NCI-H345 treated with DMSO at 0.1 percent for 48 hours (cell line): ENCODE results near the gene ZC3HAV1L.
"Not testable (repeated sequence)": the region's sequence is repeated elsewhere in the genome, so short reads cannot be mapped to it uniquely, and the experiment has no call there.

Experiments
- DNase-seq: peaks from one replicate; lab custom pipeline; 2025; ENCODE audit not compliant: unreplicated experiment; lab: John Stamatoyannopoulos, UW

Gene ZC3HAV1L

DNA sequence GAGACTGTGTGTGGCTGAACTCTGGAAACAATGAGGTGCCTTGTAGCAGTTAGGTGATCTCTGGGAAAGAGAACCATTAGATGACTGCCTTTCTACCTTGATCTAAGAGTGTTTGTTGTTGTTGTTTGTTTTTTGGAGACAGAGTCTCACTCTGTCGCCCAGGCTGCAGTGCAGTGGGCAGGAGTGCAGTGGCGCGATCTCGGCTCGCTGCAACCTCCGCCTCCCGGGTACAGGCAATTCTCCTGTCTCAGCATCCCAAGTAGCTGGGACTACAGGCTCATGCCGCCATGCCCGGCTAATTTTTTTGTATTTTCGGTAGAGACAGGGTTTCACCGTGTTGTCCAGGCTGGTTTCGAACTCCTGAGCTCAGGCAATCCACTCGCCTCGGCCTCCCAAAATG is 18.8 kb upstream of the ZC3HAV1L start:
- not testable (repeated sequence) for DNase-seq

- no peak for DNase-seq
Measured at GRCh38 chr7:139054101-139054500, 18.3 kb upstream of the ZC3HAV1L start.

DNA sequence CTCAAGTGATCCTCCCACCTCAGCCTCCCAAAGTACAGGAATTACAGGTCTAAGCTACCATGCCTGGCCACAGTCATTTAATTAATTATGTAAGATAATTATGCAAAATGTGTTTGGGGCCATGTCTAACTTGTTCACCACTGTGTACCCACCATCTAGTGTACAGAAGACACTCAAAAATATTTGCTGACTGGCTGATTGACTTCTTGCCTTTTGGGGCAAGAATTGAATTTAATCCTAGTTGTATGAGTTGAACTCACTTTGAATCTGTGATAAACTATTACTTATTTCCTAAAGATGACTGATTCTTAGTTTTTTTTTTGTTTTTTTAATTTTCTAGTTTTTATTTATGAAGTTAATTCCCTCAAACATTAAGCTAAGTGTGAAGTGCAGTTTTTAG is 15.8 kb upstream of the ZC3HAV1L start:
- no peak for DNase-seq

DNA sequence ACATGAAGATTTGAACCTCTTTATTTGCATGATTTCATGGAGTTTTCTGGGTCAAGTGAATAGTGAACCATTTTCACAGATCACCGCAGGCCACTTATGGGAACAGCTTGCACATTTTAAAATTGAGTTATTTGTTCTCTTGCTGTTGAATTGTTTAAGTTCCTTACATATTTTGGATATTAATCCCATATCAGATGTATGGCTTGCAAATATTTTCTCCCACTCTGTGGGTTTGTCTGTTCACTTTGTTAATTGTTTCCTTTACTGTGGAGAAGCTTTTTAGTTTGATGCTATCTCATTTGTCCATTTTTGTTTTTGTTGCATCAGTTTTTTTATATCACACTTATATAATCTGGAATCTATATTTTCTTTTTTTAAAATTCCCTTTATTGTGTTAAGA is 14.1 kb upstream of the ZC3HAV1L start:
- no peak for DNase-seq

- no peak for DNase-seq
Measured at GRCh38 chr7:139049111-139049510, 13.3 kb upstream of the ZC3HAV1L start.

DNA sequence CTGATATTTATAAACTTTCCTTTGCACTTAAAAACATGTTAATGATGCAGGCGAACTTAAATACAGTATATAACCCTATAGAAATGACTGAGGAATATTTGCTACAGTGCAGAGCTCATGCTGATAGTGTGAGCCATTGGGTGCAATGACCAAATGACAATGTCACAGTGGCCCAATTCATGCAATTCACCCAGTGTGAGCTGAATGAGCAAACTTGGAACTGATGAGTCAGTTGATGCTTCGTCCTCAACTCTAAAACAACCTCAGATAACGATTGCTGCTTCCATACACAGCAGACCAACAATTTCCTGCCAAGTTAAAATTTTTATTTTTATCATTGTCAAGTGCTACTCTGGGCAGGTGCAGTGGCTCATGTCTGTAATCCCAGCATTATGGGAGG is 12.1 kb upstream of the ZC3HAV1L start:
- DNase-seq = no peak

DNA sequence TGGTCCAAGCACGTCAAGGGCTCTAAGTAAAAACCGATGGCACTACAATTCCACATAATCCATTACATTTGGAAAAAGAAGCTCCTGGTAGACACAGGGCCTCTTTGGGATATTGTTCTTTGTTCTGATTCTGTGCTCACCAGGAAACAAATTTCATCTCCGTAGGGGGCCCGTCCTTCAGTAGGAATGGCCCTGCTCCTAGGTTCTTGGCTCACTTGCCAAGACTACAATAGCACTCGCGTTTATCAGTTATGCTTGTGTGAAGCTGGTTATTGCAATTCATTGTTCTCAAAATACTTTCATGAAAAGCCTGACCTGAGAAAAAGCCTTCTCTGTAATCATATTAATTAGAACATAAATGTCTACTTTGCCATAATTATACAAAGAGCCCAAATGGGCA is 10.3 kb upstream of the ZC3HAV1L start:
- DNase-seq = peak; percentile 31

GRCh38 chr7:139044813-139045794 is 9.3 kb upstream of the ZC3HAV1L start:
- no peak for DNase-seq

- no peak for DNase-seq
Measured at GRCh38 chr7:139043823-139044812, 8.3 kb upstream of the ZC3HAV1L start.

DNA sequence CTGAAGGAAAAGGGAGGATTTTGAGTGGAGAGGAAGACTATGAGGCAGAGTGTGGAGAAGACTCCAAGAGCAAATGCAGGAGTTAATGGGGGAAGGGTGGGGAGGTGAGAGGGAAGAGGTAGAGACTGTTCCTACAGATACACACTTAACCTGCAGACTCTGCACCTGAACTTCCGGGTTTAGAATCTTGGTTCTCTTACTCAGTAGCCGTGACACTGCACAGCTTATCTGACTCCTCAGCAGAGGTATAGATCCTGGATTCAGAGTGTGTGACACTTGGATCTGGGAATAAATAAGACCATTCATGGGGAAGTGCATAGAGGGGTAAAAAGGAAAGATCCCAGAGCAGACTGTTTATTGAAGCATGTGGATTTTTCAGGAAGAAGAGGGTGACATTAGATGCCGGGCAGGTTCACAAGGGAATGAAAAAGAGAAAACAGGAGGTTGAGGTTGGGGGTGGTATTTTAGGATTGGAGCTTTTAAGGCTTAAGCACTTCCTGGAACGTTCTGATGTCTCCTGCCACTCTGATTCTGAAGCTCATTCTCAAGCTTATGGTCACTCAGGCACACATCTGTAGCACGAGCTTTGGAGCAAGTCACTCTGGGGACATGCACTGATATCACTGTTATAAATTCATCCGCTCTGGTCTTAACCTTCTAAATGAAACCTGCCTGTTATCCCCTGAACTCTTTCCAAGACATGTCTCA is 5.7 kb upstream of the ZC3HAV1L start:
- no peak for DNase-seq

DNA sequence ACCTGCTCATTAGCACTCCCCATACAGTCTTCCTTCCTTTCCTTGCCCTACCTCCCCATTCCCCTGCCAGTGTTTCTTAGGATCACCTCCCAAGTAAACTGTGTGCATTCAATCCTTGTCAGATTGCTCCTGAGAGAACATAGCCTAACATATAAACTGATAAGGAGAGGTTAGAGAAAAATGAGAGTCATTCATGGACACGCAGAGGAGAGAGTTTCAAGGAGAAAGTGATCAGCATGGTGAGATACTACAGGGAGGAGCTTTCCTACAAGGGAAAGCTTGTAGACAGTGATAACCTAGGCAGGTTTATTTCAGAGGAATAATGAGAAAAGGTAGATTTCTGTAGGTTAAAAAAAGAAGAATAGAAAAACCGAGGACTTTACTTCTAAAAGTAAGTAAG is 2.8 kb upstream of the ZC3HAV1L start:
- no peak for DNase-seq

DNA sequence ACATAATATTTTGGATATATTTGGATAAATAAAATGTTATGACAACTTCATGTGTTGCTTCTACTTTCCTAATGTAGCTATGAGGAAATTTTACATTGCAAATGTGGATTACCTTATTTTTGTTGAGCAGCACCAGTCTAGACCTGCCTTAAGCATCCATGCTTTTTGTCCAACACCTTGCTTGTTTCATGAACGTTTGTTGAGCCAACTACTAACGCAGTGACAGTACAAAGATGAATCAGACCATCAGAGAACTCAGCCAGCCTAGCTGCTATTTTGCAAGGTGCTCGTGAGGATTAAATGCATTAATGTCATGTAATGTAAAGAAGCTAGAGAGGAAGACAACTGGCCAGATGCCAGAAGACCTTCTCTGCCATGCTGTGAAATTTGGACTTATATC is 1.1 kb upstream of the ZC3HAV1L start:
- DNase-seq = no peak

DNA sequence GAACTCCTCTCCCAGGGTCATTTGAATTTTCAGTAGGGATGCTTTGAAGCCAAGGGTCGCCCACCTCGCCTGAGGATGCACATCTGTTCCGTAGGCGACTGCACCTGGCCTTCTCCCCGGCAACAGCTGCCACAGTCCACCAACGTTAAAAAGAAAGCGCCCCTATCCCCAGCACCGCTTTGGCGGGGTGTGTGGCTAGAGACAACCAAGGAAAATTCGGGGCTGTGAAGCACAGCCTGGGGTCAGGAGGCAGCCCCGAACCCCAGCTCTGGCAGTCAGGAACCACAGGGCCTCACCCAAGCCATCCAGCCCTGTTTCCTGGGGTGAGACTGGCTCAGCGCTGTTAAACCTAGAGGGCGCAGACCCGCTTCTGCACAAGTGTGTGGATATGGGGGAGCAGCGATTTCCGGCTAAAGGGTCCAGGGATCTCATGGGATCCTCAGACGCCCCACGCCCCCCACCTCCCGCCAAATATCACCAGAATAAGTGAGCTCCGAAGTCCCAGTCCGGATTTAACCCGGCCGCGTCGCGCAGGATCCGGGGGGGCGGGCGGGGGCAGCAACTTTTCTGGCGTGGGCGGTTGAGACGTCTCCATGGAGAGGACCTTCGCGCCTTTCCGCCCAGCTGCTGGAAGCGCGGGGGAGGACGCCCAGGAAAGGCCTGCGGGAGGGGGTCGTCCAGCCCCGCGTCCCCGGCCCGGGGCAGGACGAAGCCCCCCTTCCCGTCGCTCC is 822 bp downstream of the ZC3HAV1L start:
- no peak for DNase-seq

DNA sequence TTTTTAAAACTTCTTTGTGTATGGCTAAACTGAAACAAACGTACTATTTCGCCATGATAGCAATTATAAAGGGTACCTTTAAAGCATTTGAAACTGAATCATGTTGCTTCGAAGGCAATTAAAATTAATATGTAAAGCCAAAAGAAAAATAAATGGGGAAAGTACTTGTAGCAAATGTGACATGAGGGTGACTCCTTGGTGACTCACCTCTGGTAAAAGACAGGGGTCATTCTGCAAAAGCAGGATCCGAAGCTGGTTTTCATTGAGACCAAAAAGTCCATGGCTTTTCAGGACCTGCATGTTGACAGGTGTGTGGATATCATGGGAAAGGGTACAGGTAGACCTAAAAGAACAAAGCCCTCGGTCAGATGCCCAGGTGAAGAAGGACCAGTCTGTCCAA is 1.5 kb downstream of the ZC3HAV1L start:
- DNase-seq = no peak

DNA sequence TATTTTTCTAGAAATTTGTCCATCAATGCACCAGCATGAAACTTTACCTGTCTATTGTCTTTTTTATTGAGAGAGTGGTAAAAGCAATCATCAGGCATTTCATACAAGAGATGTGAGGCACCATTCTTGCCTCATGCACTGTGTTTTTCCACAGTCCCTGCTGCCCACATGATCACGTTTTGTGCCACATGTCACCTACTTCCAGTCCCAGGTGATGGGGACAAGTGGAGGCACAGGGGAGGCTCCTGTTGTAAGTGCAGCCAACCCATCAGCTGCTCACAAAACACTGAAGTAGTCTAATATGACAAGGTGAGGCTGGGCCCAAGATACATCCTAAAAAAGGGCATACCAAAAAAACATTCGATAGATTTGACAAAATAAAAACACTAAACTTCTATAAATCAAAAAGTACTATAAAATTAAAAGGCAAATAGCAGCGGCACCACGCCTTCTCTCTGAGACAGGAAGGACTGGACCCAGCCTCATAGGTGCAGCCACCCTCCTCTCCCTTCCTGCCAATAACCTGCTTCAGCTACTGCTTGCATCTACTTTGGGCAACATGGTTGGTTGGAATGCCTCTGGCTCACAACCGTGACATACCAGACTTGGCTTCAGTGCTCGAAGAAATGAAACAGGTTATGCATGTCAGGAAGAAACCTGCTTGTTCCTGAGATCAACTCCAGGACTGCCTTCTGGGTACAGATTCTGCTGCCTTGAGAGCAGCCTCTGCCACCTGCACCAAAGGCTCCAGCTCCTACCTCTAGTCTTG is 2.3 kb downstream of the ZC3HAV1L start:
- DNase-seq = no peak

GRCh38 chr7:139032473-139032872 is 3.4 kb downstream of the ZC3HAV1L start:
- no peak for DNase-seq

DNA sequence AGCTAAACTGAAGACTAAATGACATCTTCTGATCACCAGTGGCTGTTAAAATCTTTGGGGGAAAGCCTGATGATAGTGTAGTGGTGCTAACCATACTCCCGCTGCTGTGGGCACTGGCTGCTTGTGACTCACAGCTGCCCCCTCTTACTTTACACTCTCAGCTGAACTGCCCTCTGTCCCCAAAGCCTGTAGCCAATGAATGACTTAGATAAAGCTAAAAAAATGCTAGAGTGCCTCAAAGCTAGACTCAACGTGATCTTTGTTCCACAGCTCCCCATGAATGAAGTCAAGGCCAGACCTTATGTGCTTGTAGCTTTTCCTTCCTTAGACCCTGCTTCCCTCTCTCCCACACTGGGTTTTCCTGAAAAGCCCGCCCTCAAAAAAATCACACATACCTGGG is 6.5 kb downstream of the ZC3HAV1L start:
- no peak for DNase-seq

GRCh38 chr7:139026551-139026950 is 9.3 kb downstream of the ZC3HAV1L start:
- DNase-seq = no peak

GRCh38 chr7:139025861-139026260 is 10.0 kb downstream of the ZC3HAV1L start:
- DNase-seq = not testable (repeated sequence)

DNA sequence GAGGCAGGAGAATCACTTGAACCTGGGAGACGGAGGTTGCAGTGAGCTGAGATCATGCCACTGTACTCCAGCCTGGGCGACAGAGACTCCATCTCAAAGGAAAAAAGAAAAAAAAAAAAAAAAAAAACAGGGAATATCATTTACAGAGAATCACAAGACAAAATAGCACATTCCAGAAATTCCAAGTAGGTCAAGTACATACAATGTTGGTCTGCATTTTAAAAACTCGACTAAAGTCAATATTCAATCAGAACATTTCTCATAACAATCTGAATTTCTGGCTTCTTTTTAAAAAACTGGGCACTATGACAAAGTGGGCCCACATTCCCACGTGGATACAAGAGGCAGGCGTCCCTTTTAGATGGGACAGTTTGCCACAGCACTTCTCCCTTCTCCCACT is 12.8 kb downstream of the ZC3HAV1L start:
- no peak for DNase-seq
